ENCODE data around the gene RELCH.

The RELCH gene

DNA sequence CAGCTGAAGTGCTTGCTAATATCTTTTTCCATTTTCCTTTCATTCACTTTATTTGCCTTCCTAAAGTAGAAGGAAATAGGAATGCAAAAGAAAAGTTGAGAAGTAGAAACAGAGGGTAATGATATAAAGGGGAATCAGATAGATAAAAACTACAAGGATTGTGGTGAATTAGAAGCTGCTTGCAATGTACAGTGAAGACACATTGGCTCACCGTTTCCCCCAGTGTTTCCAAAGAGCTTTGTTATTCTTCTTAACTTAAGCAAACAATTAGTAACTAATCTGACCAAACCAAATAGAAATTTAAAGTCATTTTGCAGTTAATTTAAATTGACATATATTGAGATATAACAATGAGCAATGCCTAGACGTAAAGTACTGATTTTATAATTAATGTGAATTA is 63.4 kb downstream of the RELCH start:
- no peak for DNase-seq

DNA sequence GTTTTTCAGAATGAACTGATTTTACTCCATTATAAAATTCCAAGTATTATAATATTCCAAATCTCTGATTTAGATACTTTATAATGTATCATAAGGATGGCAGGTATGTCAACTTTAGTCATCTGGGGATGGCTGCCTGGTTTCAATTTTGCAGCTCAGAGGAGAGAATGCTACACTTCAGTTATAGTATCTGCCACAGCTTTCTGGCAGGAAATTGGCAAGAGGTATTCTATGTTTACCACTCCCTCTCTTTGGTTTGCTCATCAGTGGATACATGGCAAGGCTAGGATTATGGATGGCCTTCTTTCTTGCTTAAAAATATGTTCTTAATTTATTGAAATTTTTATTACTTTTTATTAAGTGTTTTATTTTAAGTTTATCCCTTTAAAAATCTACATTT is 71.0 kb downstream of the RELCH start:
- no peak for DNase-seq

DNA sequence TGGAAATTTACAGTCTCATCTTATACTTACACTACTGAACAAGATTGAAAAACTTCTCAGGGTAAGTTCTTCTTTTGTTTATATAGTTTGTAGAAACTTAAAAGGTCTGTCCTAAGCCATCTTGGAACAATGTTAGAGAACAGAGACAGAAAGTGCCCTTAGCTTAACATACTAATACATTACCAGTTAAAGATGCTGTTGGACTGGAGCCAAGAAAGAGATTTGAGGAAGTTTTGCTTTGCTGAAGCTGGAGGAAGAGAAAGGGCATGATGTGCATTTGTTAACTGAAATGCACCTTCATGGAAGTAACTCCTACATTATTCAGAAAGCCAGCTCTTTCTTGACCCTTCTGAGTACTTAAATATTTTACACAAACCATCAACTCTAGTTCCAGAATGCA is 71.6 kb downstream of the RELCH start:
- DNase-seq, result no peak

DNA sequence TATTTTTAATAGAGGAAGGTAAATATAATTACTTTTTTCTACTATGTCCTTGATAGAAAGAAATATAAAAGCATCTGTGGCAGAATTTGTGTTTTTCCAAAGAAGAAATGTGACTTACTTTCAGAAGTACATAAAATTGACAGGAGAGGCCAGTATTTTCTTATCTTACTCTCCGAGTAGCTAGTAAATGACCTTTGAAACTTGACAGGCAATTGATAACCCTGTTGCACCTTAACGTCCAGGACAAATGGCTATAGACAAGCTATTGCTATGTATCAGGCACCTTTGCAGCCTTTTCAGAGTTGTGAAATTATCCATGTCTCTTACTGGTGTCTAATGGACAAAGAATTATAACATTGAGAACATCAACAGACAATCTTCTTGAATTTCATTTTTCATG is 75.0 kb downstream of the RELCH start:
- DNase-seq, result no peak

DNA sequence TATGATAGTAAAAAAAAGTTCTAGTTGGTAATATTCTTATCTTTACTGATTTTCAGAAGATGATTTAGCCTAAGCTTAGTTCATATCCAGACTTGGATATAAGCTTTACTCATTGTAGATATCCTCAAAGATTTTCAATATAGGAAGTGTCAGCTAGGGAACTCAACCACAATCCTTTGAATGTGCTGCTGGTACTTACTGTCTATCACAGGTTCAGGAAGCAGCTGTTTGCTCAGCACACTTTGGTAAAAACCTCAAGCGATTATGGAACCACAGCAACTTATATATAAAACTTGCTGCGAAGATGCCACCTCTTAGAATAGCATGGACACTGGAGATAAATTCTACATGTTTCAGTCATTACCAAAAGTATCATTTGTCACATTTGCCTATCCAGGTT is 77.9 kb downstream of the RELCH start:
- no peak for DNase-seq

DNA sequence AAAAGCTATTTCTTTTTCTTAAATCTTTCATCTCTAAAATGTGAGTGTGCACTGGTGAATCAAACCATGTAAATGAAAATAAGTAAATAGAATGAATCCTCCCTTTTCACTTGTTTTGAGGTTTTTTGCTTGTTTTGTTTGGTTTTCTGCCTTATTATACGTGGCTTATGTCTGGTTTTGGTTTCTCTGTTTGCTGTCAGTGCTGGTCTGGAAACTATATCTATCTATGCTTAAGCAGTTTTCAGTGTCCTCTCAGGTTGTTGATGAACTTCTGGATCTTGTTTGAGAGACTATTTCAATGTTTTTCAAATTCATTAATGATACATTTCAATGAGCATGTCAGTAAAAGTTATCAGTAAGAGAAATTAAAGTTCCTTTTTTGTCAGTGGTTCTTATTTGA is 90.0 kb downstream of the RELCH start:
- DNase-seq, result no peak

DNA sequence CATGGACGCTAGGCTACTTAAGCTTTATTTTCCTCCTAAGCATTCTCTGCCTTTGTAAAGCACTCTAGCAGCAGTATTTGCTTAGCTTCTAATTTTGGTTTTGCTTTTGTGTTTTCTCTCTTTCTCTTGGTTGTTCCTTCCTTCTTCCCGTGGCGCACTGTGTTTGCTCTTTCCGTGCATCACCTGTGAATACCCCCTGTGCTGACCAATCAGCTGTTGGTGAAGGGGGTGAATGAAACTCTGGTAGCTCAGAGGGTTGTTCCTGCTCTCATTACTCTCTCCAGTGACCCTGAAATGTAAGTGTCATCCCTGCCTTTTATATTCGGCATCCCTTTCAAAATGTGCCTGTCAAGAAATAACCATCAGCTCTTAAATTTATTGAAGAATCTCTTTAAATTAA is 92.5 kb downstream of the RELCH start:
- no peak for DNase-seq

DNA sequence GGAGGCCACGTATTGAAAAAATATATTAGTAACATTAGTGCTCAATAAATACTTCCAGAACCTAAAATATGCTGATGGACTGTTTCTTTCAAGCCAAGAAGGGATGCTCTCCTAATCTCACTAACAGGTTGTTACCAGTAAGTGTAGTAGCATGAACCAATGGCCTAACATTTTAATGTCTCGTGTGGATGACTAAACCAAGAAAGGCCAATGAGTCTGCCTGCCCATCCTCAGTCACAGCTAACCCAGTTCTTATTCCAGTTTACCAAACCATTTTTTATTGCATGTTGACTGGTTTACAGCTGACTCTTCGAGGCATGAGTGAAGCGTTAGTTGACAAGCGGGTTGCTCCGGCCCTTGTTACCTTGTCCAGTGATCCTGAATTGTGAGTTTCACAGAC is 93.0 kb downstream of the RELCH start:
- no peak for DNase-seq

DNA sequence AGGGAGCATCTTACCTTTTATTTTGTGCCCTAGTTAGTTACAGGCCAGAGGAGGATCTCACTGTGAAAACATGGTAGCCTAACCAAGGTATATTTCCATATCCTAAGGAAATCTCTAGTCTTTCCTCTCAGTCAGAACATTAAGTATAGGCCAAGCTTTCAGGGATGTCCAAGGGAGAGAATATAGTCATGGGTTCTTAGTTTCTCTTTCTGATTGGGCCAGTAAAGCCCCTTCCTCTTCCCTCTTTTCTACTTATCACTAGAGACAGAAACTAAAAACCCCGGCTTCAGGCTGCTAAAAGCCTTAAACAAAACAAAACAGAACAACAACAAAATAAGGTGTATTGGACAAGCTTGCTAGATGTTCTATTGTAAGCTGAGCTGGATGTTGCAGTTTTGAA is 93.7 kb downstream of the RELCH start:
- no peak for DNase-seq

DNA sequence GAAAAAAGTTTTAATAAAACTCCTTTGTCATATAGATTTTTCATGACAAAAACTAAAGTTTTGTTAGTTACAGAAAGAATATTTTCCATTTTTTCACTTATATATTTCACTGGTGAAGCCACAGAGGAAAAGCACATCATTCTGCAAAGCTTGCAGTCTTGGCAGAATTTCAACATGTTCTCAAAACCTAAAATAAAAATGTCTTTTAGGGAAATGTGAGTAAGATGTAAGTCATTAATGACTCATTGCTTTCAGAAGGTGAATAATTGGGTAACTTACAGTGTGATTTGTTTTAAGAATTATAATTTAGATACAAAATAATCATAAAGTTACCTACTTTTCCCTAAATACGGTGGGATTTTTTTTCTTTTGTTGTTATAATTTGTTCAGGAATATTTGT is 94.6 kb downstream of the RELCH start:
- no peak for DNase-seq

DNA sequence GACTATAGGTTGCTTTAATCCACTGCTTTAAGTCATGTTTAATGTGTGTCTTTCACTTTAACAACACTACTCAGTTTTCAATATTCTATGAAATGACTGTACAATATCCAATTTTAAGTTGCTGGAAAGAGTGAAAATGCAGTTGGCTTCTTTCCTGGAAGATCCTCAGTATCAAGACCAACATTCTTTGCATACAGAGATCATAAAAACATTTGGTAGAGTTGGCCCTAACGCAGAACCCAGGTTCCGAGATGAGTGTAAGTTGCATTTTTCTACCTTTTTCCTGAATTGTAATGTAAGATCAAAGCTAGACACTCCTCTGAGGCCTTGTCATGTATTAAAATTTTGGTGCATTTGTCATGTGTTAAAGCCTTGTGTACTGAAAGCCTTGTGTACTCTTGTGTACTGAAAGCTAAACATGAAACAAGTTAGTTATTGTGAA is 95.2 kb downstream of the RELCH start:
- no peak for DNase-seq

DNA sequence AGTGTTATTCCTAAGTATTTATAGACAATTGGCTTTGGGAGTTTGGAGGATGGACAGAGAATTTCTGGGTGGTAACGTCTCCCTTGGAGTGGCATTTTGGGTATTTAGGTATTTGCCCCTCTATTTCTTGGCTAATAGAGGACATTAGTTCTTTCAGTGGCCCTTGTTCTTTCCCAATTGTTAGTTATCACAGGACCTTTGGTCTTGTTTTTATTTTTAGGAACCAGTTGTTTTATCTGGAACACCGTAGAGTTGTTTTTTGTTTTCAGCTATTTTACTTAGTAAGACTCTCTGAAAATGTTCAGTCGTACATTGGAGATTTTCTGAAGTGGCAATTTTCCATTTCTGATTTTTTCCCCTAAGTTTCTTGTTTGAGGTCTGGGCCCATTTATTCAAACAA is 97.6 kb downstream of the RELCH start:
- DNase-seq, result no peak

DNA sequence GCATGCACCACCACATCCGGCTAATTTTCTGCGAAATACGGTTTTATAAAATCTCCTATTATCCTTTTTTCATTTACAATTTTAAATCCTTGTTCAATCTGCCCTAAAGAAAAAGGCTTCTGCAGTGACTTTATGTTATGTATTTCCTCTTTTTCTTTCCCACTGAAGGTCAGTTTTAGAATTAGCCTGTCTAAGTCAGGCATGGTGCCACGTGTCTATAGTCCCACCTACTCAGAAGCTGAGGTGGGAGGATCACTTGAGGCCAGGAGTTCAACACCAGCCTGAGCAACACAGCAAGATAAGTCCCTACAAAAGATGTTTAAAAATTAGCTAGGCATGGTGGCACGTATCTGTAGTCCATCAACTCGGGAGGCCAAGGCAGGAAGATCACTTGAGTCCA is 98.2 kb downstream of the RELCH start:
- DNase-seq, result no peak

DNA sequence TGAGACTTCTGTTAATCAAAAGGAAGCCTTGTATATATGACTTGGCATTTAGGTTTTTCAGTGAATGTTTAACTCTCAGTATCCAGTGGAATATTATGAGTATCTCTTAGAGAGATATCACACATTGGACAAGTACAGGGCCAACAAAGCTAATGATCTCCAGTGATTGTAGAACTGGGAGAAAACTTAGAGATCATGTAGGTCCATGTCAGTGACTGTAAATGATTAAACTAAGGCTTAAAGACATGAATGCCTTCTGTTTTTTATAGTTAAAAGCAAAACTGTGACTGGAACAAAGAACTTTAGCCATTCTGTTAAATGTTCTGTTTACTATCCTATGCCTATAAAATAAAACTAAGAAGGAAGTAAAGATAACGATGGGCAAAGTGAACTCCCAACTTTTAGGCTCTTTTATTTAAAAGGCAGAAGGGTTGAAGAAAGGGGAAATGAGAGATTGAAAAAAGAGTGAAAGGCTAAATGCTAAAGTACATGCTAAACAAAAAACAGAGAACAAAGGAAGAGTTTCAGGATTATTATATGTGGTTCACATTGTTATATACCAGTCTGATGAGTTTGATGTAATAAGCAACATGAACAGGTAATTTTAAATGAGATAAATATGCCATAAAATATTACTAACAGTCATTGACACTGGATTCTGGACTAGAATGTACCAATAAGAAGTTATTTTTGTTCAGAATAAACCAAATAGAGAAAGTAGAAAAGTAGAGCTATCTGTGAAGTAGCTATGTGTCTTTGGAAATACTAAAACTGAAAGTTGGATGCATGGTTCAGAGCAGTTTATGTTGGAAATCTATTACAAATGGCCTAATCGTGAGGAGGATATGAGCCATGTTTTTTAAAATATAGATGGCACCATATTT is 101.0 kb downstream of the RELCH start:
- DNase-seq, result no peak

DNA sequence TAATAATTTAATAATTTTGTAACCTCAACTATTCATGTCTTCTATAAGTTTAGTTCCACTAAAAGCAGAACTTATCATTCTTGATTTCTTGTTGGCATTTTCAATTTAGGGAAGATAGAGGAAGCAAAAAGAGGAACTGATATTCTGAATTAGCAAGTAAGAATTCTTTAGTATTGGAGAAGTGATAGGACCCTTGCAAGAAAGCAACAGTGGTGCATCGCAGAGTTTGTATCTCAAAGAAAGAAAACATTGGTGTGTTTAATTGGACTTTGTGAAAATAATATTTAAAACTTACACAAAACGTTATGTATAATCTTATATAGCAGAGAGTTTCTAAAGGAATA is 101.6 kb downstream of the RELCH start:
- no peak for DNase-seq

DNA sequence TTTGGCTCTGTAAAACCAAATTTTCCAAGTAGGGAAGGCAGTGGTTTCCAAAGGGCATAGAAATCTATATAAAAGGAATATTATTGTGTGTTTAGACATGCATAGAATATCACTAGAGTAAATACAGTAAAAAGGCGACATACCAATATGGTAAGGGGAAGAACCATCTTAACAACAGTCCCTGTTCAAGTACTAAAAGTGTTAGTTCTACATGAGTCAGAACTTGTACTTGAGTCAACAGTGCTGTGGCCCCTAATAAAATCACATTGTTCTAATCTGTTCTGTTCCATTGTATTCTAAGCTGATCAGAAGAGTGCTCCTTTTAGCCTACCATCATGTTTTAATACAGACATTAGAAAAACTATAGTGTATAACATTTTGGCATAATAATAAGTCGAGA is 102.0 kb downstream of the RELCH start:
- DNase-seq, result no peak

DNA sequence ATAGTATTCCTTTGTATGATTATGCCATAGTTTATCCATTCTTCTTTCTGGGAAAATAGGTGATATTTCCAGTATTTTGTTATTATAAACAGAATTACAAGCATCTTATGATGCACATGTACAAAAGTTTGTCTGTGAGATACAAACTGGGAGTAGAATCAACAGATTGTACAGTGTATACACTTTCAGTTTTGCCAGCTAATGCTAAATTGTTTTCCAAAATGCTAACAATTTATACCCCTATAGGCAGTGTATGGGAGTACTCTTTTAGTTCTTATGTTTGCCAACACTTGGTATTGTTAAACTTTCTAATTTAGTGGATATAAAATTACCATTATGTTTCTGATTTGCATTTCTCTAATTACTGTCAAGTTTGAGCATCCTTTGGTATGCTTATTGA is 107.0 kb downstream of the RELCH start:
- DNase-seq, result no peak

DNA sequence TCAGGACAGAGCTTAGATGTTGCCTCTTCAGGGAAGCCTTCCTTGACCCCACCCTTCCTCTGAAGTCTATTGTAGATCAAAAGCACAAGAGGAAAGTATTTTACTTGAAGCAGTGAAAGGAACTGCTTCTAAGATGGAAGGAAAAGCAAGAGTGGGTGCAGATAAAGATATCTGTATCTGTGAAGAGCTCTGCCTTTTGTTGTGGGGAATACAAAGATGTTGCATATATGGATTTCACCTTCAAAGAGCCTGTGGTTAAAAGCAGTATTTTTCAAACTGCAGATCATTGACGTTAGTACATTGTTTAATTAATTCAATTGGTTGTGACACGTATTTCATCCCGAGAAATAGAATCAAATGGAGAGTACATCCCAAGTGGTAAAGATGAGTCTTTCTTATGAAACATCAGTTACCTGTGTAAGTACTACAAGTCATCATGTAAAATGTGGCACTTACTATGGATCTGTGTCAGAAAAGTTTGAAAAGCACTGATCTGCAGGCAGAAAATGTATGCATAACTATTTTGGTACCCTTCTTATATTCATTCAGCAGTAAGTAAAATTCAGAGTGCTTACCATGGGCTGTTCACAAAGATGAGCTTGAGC is 113.4 kb downstream of the RELCH start:
- no peak for DNase-seq

DNA sequence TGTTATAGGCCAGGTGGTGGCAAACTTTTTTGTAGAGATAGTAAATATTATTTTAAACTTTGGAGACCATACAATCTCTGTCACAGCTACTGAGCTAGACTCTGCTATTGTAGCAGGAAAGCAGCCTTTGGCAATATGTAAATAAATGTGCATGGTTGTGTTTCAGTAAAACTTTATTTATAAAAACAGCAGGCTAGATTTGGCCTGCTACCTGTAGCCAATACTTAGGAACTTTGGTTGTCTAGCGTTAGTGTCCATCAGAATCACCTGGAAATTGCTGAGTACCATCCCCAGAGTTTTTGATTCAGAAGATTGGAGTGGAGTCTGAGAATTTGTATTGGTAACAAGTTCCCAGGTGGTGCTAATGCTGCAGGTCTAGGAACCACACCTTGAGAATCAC is 114.3 kb downstream of the RELCH start:
- no peak for DNase-seq

DNA sequence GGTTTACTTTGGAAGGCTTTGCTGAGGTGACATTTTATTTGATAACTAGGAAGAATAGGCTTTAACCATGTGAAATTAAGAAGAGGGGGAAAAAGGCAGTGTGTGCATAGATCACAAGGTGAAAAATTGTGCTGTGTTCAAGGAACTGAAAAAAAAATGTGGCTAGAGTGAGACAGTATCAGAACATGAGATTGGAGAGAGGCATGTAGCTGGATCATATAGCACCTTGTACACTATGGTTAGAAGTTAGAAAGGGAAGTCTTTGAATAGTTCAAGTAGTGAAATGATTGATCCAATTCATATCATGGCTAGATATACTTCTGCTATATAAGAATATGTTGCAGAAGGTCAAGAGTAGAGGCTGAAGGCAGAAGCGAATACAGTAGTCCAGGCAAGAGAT is 125.8 kb downstream of the RELCH start:
- no peak for DNase-seq

DNA sequence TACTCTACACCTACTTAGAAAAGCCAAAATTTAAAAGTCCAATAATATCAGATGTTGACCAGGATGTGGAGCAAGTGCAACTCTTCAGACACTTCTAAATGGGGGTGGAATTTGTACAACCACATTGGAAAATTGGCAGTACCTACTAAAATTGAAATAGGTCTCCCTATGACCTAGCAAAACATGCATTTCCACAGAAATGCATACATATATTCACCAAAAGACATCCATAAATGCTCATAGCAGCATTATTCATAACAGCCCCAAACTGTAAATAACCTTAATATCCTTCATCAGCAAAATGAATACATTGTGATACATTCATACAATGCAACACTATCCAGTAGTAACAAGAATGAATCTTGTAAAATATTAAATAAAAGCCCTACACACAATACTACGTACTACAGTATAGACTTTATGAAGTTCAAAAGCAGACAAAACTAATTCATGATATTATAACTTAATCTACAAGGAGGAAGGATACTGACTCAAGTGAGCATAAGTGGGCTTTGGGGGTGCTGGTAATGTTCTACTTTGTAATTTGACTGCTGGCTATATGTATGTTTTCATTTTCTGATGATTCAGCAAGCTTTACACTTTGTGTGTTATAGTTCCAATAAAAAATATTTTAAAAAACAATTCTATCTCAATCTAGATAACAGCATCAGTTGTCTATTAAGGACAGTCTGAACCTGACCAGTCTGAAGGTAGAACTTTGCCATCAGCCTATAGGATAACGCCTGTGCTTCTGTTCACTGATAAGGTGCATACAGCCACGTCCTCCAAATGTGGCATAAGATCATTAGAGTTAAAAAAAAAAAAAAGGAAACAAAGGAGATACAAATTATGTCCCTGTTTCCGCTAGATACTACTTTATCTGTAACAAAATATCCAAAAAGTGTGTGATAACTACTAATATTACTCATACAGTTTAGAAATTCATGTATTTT is 131.4 kb downstream of the RELCH start:
- DNase-seq, result no peak

DNA sequence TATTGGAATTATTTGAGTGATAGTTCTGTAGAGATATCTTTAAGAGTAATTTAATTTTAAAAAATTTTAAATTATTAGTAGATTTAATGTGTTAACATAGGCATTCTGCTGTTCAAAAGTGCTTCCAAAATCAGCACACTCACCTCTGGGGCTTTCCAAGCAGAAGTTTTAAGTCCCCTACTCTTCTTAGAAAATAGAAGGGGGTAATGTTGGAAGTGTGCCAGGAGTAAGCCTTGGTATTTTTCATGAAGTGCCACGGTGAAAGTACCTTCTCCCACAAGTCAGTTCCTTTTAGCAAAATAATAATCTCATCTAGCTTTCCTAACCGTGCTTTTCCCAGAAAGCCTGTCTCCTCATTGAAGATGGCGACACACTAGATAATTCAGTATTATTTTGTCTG is 134.1 kb downstream of the RELCH start:
- no peak for DNase-seq

DNA sequence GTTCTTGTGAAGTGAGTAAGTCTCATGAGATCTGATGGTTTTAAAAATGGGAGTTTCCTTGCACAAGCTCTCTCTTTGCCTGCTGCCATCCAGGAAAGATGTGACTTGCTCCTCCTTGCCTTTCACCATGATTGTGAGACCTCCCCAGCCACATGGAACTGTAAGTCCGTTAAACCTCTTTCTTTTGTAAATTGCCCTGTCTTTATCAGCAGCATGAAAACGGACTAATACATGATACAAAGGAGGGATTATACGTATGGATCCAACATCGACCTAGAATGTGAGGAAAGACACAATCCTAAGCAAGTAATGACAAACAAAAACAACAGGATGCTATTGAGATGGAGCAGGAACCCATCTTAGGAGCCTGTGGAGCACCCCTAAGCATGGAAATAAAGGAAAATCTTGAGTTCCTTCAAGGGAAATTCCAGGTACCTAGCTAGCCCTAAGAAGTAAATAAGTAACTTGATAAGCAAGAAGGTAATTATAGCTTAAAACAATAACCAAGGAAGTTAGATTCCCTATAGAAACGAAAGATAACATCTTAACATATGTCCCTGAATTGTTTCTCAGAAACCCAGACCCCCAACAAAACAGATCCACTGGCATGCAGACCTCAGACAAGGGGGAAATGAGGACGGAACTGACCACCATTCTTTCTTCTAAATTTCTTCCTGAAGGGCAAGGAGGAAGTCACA is 136.6 kb downstream of the RELCH start:
- no peak for DNase-seq

All from activated gamma-delta T cell treated with Interleukin-2 at 50 U/mL for 16 hours (primary cell).